Ishikawa (cell line): ENCODE results near the gene SFRP2.

Experiments used
- CEBPB ChIP-seq: IDR thresholded peaks from 2 replicates; pipeline ENCODE4 v1.6.1; 2012
- EGR1 ChIP-seq: IDR thresholded peaks from 2 replicates; pipeline ENCODE4 v1.6.1; 2012
- EP300 ChIP-seq: IDR thresholded peaks from 2 replicates; pipeline ENCODE4 v1.6.1; 2012; ENCODE audit warnings: borderline replicate concordance
- MAX ChIP-seq: IDR thresholded peaks from 2 replicates; pipeline ENCODE4 v1.6.1; 2012
- NFIC ChIP-seq: IDR thresholded peaks from 2 replicates; pipeline ENCODE4 v1.6.1; 2012
- RAD21 ChIP-seq: IDR thresholded peaks from 2 replicates; pipeline ENCODE4 v1.6.1; 2012; ENCODE audit warnings: low read depth
- TAF1 ChIP-seq: IDR thresholded peaks from 2 replicates; pipeline ENCODE4 v1.6.1; 2012; ENCODE audit warnings: low read depth, mild to moderate bottlenecking
- TCF12 ChIP-seq: IDR thresholded peaks from 2 replicates; pipeline ENCODE4 v1.6.1; 2012; ENCODE audit warnings: low read depth
- TEAD4 ChIP-seq: IDR thresholded peaks from 2 replicates; pipeline ENCODE4 v1.6.1; 2012

DNA sequence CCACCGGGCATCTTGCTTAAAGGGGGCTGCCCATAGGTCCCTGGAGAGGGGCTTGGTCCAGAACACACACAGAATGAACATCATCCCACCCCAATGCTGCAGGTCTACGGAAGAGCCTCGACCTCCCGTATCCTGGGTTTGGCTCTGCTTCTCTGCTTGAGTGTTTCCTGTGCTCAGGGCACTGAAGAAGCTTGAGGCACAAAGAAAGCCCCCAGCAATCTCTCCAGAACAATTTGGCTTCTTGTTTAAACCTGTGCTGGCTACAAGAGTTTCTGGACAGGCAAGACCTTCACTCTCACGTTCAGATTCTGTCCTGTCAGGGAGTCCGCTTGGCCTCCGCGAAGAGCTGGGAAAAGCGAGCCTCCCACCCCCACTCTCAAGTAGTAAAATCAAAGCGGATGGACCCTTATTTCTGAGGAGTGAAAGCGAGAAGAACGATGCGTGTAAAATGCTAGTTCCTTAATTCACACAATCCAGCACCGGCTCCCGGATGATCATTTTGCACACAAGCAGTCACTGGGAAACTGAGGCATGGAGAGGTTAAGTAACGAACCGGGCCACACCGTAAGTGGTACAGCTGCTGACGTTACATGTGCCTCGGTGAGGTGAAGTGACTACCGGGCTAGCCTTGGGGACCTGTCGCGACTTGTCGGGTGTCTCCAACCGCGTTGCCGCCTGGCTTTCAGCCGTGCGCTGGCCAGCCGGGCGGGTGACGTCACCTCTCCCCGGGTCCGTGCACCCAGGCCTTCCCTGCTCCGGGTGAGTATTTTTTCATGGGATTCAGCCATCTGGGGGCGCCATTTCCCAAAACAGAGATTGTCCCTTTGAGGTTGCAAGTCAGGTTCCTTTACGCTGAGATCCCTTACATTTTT is 3.1 kb upstream of the SFRP2 start:
- TF ChIP-seq TEAD4: no peak
- no peak for TF ChIP-seq MAX
- TF ChIP-seq TAF1: no peak
- TF ChIP-seq EGR1: no peak
- no peak for TF ChIP-seq NFIC
- no peak for TF ChIP-seq EP300
- TF ChIP-seq RAD21: peak; percentile 19; the same call in 1 of the 2 replicates
- no peak for TF ChIP-seq CEBPB
- TF ChIP-seq TCF12: no peak
